Stimulated activated CD4-positive, alpha-beta T cell treated with anti-CD3 and anti-CD28 coated beads, Interleukin-1b, Interleukin-23, amount 100 ng/mL, for 4 hours (primary cell): ENCODE data around the gene SLAMF7.

ENCODE experiments used
- DNase-seq, 2 donors: peaks; one replicate each; pipeline ENCODE4 v3.0.0-alpha.2; 2020; ENCODE audit warnings: low read depth in 2 of 2

Gene SLAMF7

DNA sequence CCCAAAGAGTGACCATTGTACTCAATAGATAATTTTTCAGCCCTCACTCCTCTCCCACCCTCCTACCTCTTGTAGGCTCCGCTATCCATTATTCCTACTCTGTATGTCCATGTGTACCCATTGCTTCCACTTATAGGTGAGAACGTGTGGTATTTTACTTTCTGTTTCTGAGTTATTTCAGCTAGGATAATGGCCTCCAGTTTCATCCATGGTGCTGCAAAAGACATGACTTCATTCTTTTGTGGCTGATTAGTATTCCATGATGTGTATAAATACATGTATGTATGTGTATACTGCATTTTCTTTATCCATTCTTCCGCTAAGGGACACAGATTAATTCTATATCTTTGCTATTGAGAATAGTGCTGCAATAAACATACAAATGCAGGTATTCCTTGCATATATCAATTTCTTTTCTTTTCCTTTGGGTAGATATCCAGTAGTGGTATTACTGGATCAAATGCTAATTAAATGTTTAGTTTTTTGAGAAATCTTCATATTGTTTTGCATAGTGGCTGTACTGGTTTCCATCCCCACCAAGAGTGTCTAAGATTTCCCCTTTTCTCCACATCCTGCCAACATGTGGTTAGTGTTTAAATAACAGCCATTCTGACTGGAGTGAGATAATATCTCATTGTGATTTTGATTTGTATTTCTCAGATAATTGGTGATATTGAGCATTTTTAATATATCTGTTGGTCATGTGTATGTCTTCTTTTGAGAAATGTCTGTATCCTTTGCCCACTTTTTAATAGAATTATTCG, 61.8 kb downstream of the SLAMF7 start:
- DNase-seq: no peak

DNA sequence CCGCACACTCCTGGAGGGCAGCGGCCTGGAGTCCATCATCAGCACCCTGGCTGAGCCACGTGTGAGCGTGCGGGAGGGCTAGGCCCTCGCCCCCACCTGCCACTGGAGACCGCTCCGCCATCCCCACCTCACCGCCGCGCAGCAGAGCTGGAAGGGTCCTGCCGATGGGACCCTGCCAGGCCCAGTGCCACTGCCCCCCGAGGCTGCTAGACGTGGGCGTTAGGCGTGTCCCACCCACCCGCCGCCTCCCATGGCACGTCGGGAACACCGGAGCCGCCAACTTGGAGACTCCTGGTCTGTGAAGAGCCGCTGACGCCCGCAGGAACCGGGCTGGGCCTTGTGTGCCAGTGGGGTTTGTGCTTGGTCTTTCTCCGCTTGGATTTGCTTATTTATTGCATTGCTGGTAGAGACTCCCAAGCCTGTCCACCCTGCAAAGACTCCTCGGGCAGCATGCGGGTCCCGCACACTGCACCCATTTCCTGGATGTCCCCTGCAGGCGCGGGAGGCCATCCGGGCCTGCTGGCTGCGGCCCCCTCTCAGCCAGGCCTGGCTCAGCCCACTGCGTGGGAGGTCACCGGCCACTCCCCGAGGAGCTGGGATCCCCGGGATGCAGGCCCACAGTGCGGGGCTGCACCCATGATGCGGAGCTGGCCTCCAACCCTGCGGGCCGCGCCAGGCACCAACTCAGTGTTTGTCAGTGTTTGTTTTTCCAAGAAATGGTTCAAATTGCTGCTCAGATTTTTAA, 63.0 kb downstream of the SLAMF7 start:
- no peak for DNase-seq
